ENCODE measurements around the gene IL1F10.
"Not testable (repeated sequence)": the region's sequence is repeated elsewhere in the genome, so short reads cannot be mapped to it uniquely, and the experiment has no call there.

The IL1F10 gene

DNA sequence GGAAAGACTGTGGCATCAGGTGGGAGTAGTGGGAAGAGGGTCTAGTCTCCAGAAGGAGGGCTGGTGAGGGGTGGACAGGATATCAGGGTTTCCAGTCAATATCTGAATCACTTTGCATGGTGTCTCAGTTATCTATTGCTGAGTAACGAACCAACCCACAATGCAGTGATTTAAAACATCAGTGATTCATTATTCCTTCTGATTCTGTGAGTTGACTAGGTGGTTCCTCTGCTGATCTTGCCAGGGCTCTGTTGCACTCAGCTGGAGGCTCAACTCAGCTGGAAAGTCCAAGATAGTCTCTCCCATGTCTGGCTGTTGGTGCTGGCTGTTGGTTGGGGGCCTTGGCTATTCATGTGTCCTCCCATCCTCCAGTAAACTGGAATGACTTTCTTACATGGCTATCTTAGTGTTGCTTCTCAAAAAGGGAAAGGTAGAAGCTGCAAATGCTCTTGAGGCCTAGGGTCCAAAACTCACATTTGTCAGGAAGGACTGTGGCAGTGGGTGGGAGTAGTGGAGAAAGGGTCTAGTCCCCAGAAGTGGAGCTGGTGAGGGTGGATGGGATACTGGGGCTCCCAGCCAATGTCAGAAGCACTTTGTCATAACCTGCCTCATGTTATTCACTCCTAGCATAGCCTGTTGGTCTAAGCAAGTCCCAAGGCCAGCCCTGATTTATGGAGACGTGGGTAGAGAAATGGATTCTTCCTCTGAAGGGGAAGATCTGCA, 13.9 kb downstream of the IL1F10 start:
- DNase-seq (ENCODE audit: low spot score) = no peak

DNA sequence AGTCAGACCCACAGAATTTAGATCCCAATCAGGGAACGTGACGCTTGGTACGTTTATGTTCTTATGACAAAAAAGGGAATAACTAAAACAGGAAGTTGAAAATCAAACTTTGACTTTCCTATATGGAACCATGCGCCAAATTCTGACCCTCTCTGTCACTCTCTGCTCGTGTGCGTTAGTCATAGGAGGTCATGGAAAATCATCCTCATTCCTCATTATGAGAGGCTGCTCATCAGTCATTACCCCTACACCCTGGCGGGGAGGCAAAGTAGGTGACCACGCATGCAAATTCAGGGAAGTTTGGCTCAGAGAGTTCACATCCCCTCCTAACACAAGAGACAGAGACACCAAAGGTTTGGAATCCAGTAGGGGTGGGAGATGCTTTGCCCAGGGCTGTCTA, 15.5 kb downstream of the IL1F10 start:
- DNase-seq (ENCODE audit: low spot score) = no peak

DNA sequence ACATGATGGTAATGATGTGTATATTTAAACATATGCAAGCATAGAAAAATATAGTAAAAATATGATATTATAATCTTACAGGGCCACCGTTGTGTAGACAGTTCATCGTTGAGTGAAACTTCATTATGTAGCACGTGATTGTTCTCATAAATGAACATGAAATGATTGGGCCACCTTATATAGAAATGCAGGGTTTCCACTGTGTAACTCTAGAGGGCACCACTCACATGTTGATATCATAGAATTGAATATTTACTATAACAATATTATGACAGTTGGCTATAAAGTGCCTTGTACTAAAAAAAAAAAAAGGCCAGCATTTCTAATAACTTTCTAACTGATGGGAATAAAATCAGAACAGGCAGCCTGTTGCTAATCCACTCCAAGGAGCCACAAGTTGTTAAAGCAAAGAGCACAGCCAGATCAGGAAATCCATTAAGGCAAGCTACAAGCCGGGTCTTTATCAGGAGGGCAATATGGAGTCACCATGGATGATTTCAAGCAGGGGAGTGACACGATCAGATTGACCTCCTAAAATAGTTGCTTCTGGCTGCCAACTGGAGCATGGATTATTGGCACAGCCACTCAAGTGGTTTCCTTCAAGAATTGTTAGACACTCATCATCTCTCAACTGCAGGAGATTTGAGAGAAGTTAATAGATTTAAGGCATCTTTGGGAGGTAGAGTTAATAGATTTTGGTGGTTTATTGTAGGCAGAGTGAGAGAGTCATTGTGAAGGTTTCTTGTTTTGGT, 16.7 kb downstream of the IL1F10 start:
- DNase-seq (ENCODE audit: low spot score) = peak; percentile 22

DNA sequence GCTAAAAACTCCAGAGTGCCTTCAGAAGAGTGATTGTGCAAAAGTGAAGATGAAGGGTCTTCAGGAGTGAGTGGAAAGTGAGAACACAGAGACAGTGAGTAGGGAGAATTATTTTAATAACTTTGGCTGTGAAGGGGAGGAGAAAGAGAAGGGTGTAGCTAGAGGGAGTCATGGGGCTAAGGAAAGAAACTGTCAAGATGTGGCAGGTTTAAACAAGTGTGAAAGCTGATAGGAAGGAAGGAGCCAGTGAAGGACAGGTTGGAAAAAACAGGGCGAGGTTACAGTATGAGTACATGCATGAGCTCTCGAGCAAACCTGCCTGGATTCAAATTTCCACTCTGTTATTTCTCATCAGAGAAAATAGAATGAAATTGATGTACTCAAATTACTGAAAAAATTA, 17.8 kb downstream of the IL1F10 start:
- DNase-seq (ENCODE audit: low spot score) = no peak

DNA sequence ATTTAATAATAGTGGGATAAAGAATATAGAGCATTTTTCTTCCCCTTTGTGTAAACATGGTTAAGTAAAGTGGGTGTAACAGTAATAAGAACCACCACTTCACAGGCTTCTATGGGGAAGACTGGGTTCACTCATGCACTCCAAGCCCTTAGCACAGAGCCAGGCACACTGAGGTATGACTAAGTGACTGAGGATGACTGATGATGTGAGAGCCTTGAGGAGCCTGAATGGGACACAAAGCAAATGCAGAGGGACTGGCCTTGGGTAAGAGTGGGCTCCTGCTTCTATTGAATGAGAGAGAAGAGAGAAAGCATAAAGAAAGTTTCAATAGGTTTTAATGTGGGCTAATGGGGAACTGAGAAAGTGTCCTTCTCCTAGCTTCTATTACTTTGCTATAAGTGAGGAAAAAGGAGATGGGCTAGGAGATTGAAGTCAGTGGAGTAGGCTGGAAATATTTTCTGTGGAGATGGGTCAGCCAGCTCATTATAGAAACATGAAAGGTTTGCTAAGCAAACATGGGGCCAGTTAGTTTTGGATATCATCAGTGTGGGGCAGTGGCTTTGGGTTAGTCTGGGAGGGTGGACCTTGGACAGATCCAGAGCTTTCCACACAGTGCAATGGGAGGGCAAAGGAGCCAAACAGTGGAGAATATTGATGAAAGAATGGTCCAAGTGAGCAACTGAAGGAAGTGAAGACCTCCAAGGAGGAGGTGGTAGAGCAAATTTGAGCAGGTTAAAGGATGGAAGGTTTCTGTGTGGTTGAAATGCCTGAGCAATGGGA, 20.6 kb downstream of the IL1F10 start:
- no peak for DNase-seq (ENCODE audit: low spot score)

DNA sequence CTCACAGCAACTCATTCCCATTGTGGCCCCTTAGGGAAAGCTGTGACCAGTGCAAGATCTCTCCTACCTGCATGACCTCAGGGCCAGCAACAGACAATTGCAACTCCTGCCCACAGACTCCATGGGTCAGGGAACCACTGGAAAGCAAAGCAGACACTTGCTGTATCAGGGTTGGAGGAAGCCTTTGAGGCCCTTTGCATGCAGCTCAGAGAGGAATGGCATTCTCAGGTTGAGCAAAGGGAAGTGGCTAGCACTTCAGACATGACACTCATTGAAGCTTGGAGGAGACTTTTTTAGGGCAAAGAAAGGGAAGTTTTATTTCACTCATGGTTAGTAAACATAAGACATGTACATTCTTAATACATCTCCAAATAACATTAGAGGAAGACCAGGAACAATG, 22.1 kb downstream of the IL1F10 start:
- DNase-seq (ENCODE audit: low spot score) = no peak

DNA sequence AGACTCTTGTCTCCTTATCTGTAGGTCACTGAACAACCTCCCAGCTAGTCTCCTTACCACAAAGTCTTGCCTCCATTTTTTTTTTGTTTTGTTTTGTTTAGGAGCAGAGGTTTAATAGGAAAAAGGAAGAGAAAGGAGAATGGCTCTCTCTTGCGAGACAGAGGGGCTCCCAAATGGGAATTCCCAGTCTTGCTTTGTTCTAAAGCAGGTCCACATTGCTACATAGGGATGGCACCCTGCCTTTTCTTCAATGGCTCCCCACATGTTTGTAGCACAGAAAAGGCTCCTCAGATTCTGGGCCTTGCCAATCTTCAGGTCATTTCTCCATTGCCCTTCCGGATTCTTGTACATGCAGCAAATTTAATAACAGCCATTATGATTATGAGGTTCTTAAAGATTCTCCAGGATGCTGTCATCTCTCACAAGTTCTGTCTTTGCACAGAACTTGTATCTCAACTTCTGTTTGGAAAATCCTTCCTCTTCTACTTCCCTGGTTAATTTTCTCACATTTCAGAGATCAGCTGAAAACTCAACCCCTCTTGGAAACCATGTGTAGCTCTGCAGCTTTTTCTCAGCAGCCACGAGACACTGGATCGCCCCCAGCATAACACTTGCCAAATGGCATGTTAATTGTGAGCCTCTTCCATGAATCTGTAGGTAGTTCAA, 23.6 kb downstream of the IL1F10 start:
- no peak for DNase-seq (ENCODE audit: low spot score)

DNA sequence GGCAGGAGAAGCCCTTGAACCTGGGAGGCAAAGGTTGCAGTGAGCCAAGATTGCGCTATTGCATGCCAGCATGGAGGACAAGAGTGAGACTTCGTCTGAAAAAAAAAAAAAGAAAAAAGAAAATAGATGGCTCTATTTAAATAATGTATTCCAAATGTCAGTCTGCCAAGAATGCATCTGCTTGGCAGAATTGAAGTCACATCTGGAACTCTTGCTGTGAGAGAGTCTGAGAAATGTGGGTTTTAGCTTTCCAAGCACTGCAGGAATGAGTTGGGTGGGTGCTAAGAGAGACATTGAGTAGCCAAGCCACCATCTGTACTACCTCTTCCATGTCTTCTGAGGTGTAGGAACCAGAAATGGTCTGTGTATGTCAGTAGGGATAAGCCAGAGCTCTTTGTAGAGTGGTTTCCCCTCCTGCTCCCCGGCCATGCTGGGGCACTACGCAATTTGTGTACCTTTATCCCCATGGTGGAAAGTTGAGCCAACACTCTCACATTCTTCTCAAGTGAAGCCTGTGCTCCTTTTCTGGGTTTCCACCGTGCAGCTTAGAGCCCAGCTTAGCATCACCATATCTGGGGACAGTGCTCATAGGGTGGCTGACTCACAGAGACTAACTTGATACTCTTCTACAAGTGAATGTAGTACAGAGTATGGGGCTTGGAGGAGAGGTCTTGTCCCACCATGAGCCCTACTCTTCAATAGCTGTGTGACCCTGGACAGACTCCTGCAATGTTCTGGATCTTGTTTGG, 25.3 kb downstream of the IL1F10 start:
- DNase-seq (ENCODE audit: low spot score) = no peak

DNA sequence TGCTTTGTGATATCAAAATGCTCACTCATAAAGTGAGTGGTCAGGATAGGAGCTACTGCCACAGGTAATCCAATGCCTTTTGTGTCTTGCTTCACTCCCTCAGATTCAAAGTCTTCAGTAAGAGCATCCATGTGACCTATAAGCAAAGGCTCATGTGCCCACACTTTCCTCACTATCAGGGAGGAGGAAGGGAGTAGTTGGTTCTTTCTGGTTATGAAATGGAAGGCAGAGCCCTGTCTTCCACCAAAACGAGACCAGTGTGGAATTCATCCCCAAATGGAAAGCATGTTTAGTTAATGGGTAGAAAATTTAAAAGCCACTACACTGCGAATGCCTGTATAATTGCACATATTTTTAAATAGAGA, 25.8 kb downstream of the IL1F10 start:
- no peak for DNase-seq (ENCODE audit: low spot score)

DNA sequence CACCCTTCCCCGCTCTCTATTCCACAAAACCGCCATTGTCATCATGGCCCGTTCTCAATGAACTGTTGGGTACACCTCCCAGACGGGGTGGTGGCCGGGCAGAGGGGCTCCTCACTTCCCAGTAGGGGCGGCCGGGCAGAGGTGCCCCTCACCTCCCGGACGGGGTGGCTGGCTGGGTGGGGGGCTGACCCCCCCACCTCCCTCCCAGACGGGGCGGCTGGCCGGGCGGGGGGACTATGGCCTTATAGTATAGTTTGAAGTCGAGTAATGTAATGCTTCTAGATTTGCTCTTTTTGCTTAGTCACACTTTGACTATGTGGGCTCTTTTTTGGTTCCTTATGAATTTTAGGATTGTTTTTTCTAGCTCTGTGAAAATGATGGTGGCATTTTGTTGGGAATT, 28.5 kb downstream of the IL1F10 start:
- DNase-seq (ENCODE audit: low spot score) = not testable (repeated sequence)

DNA sequence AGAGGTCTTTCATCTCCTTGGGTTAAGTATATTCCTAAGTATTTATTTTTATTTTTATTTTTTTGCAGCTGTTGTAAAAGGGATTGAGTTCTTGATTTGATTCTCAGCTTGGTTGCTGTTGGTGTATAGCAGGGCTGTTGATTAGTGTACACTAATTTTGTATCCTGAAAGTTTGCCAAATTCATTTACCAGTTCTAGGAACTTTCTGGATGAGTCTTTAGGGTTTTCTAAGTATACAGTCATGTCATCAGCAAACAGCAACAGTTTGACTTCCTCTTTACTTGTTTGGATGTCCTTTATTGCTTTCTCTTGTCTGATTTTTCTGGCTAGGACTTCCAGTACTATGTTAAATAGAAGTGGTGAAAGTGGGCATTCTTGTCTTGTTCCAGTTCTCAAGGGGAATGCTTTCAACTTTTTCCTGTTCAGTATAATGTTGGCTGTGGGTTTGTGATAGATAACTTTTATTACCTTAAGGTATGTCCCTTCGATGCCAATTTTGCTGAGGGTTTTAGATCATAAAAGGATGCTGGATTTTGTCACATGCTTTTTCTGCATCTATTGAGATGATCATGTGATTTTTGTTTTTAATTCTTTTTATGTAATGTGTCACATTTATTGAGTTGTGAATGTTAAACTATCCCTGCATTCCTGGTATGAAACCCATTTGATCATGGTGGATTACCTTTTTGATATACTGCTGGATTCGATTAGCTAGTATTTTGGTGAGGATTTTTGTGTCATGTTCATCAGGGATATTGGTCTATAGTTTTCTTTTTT, 29.3 kb downstream of the IL1F10 start:
- not testable (repeated sequence) for DNase-seq (ENCODE audit: low spot score)

DNA sequence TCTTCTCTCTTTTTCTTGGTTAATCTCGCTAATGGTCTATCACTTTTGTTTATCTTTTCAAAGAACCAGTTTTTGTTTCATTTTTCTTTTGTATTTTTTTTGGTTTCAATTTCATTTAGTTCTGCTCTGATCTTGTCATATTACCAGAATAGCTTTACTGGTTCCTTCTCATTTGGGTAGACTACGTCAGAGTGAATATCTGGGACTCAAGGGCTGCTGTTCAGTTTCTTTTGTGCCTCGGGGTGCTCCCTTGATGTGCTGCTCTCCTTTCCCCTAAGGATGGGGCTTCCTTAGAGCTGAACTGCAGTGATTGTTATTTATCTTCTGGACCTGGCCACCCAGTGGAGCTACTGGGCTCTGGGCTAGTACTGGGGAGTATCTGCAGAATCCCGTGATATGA, 30.3 kb downstream of the IL1F10 start:
- DNase-seq (ENCODE audit: low spot score) = no peak

DNA sequence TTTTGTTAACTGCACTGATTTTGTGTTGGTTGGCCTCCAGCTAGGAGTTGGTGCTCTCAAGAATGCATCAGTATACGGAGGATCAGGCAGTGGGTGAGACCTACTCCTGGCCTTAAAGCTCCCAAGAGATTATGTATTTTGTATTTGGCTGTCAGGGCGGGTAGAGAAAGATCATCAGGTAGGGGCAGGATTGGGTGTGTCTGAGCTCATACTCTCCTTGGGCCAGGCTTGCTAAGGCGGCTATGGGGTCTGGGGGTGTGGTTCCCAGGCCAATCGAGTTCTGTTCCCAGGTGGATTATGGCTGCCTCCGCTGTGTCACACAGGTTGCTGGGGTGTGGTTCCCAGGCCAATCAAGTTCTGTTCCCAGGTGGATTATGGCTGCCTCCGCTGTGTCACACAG, 30.8 kb downstream of the IL1F10 start:
- no peak for DNase-seq (ENCODE audit: low spot score)

DNA sequence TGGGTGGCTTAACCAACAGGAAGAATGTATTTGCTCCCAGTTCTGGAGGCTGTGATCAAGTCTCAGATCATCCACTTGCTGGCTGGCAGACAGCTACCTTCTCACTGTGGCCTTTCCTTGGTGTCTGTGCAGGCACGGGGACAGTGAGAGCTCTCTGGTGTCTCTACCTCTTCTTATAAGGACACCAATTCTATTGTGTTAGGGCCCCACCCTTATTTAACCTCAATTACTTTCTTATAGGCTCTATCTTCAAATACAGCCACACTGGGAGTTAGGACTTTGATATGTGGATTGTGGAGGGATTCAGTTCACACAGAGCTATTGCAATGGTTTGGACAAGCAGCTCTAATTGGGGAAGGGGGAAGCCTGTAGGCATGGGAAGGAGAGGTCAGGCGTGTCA, 34.4 kb downstream of the IL1F10 start:
- DNase-seq (ENCODE audit: low spot score) = no peak

DNA sequence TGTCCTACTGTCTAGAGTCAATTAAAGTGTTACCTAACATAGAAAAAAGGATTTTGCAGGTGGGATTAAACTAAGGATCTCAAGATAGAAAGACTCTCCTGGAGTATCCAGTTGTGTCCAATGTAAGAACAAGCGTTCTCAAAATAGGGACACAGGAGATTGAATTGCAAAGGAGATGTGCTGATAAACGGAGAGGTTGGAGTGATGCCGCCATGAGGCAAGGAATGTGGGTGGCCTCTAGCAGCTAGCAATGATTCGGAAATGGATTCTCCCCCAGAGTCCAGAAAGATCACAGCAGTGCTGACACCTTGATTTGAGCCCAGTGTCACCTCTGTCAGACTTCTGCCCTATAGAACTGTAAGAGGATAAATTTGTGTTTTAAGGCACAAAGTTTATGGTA, 35.5 kb downstream of the IL1F10 start:
- no peak for DNase-seq (ENCODE audit: low spot score)

DNA sequence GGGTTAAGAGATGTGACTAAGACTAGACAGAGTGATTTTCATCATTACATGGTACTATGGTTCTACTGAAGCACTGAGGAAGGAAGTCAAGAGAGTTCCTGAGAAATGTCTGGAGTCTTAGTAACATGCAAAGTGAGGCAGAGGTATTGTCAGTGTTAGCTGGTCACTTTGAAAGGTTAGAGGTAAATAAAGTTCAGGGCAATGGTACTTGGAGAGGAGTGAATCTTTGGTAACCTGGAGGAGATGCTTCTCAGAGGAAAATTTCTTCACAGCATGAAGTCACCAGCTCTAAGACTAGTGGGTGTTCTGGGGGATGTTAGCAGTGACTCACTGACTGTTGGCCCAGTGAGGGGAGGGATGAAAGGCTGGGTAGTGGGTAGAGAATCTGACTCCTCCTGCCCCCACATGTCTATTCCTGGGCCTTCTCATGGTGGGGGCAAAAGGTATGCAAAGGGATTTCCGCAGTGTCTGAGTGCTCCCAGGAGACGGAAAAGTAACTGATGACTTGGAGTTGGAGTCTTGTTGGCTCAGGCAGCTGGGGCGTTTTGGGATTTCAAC, 36.4 kb downstream of the IL1F10 start:
- no peak for DNase-seq (ENCODE audit: low spot score)

DNA sequence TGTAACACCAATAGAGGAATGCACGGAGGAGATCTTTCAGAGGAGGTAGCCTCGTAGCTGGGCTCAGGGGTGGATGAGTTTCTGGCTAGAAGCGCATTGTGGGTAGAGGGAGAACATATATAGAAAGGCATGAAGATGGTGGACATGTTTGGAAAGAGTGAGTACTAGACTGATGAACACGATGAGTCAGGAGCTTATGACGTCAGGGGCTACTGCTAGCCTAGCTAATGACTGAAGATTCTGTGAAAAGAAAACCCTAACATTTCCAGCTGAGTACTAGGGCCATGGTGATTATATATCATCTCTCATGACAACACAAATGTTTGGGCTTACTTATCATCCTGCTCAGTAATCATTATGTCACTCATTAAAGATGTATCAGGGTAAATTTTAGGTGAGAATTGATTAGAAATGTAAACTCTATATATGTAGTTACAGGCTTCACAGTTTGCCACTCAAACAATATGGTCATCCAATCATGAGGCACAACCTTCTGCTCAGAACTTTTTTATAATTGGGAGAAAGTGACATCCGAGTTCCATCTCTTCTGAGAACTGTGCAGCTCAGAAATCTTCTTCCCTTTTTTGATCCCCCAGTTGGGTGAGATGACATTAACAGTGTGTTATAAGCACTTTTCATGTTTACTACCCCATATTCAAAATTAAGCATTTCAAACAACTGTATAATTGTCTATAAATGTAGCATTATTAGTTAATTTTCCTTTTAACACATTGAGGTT, 37.4 kb downstream of the IL1F10 start:
- DNase-seq (ENCODE audit: low spot score) = peak; percentile 50

DNA sequence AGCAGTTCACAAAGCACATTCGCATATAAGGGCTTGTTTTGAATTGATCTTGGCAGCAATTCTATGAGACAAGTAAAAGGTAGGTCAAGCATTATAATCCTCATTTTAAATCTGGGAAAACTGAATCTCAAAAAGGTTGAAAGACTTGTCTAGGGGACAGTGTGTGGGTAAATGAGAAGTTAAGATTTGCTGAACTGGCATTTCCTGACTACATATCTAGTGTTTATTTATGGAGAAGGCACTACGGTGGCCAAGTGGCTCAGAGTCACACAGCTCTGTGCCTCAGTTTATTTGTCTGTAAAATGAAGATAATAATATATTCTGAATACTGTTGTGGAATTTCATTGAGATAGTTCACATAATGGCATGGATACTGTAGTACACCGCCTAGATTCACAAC, 43.4 kb downstream of the IL1F10 start:
- no peak for DNase-seq (ENCODE audit: low spot score)

DNA sequence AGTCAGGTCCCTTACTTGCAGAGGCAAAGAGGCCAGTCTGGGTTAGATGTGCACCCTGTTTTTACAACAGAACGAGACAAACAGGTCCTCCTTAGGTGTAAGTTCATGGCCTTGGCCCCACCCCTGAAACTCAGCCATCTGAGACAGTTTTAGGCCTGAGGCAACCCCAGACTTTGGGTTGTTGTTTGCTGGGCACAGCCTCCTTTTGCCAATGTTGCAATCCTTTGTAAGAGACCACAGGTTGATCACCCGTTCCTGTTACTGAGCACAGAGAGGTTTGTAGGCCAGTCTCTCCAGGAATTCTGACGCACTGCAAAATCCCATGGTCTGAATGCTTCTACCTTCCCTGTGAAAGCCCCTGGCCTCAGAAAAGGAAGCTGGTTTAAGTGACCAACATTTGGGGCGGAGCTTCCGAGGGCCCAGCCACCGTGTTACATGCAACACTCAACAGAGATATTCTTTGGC, 44.1 kb downstream of the IL1F10 start:
- no peak for DNase-seq (ENCODE audit: low spot score)

DNA sequence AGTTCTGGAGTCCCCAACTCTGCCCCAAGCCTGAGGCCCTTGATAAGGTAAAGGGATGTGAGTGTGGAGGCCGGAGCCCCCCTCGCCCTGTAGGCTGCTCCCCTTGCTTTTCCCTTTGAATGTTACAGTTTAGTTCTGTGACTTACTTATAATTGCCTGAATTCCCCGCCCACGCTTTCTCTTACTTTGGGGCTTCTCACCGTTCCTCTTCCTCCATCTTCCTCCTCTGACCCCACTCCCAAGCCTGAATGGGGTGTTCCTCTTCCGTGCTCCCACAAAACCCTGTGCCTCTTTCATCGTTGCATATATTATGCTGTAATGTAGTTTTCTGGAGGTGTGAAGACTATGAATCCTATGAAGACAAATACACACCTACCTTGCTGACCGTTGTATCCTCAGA, 44.7 kb downstream of the IL1F10 start:
- no peak for DNase-seq (ENCODE audit: low spot score)

Data from AG08395 (cell line).